Loucy (cell line): Measurements from ENCODE around the gene PPIP5K2.

Experiments
- H2AFZ ChIP-seq: fragments of 200-600 bp; sonication (generic); 2 replicates; pipeline ENCODE4 v1.6.0; 2016; ENCODE audit warnings: antibody characterized with exemption, mild to moderate bottlenecking, low read length, moderate library complexity
- H3F3A ChIP-seq: fragments of 200-600 bp; 2 replicates; pipeline ENCODE4 v1.6.0; 2016; ENCODE audit warnings: antibody characterized with exemption, low read depth, mild to moderate bottlenecking
- H3K27me3 ChIP-seq: fragments of 200-600 bp; sonication (generic); 2 replicates; pipeline ENCODE4 v1.6.1; 2014; ENCODE audit warnings: low read length, mild to moderate bottlenecking; ENCODE audit not compliant: insufficient read depth, poor library complexity, severe bottlenecking
- H3K36me3 ChIP-seq: fragments of 200-600 bp; sonication (generic); 2 replicates; pipeline ENCODE4 v1.6.1; 2016; ENCODE audit warnings: low read length; ENCODE audit not compliant: insufficient read depth
- H3K4me1 ChIP-seq: fragments of 200-600 bp; sonication (generic); 2 replicates; pipeline ENCODE4 v1.5.1; 2014; ENCODE audit warnings: low read length, mild to moderate bottlenecking; ENCODE audit not compliant: insufficient read depth, poor library complexity, severe bottlenecking
- H3K4me2 ChIP-seq: fragments of 200-600 bp; sonication (generic); 2 replicates; pipeline ENCODE4 v1.6.0; 2014; ENCODE audit warnings: antibody characterized with exemption, low read length, low read depth, mild to moderate bottlenecking; ENCODE audit not compliant: poor library complexity, severe bottlenecking
- H3K4me3 ChIP-seq: fragments of 200-600 bp; sonication (generic); 2 replicates; pipeline ENCODE4 v1.5.1; 2014; ENCODE audit warnings: low read length, mild to moderate bottlenecking, mixed read lengths; ENCODE audit not compliant: poor library complexity, severe bottlenecking
- H3K79me2 ChIP-seq: fragments of 200-600 bp; sonication (generic); 2 replicates; pipeline ENCODE4 v1.6.1; 2014; ENCODE audit warnings: low read length; ENCODE audit not compliant: insufficient read depth
- H3K9ac ChIP-seq: fragments of 200-600 bp; sonication (generic); 2 replicates; pipeline ENCODE4 v1.6.0; 2014; ENCODE audit warnings: mild to moderate bottlenecking, low read depth, low read length, moderate library complexity; ENCODE audit not compliant: poor library complexity, severe bottlenecking
- H3K9me2 ChIP-seq: fragments of 200-600 bp; sonication (generic); replicated peaks from 2 replicates; pipeline ENCODE4 v1.6.1; 2016; ENCODE audit warnings: low read depth, low read length, mixed read lengths
- H3K9me3 ChIP-seq: fragments of 200-600 bp; sonication (generic); 2 replicates; pipeline ENCODE4 v1.6.1; 2014; ENCODE audit warnings: mild to moderate bottlenecking, antibody characterized with exemption, low read length, low read depth; ENCODE audit not compliant: insufficient read depth
- H4K20me1 ChIP-seq: fragments of 200-600 bp; sonication (generic); 2 replicates; pipeline ENCODE4 v1.6.0; 2014; ENCODE audit warnings: antibody characterized with exemption, low read length, mild to moderate bottlenecking; ENCODE audit not compliant: insufficient read depth, poor library complexity, severe bottlenecking
- CTCF ChIP-seq: fragments of 200-600 bp; sonication (generic); conservative IDR thresholded peaks from 2 replicates; pipeline ENCODE4 v1.5.1; 2014; ENCODE audit warnings: mild to moderate bottlenecking, antibody characterized with exemption, low read length
- EZH2phosphoT487 ChIP-seq: fragments of 200-600 bp; IDR thresholded peaks from 2 replicates; pipeline ENCODE4 v1.6.1; 2018; ENCODE audit warnings: antibody characterized with exemption, mild to moderate bottlenecking, moderate library complexity, borderline replicate concordance

Gene PPIP5K2

GRCh38 chr5:103244398-103244797 lies 124.3 kb downstream of the PPIP5K2 start:
- no peak overlapping the region for H3K4me2 ChIP-seq
- no peaks in the 10 kb centered on the region for H3F3A ChIP-seq
- H3K4me3 ChIP-seq = no peak overlapping the region
- no peaks in the 10 kb centered on the region for H3K27me3 ChIP-seq
- no peaks in the 10 kb centered on the region for H3K36me3 ChIP-seq
- H4K20me1 ChIP-seq = no peaks in the 10 kb centered on the region
- no peak overlapping the region for H2AFZ ChIP-seq
- H3K9me2 ChIP-seq = no peaks in the 10 kb centered on the region
- no peak overlapping the region for H3K9ac ChIP-seq
- H3K79me2 ChIP-seq = no peaks in the 10 kb centered on the region
- no peaks in the 10 kb centered on the region for H3K4me1 ChIP-seq
- TF ChIP-seq CTCF (no peak), EZH2phosphoT487 (no peak)
- no peaks in the 10 kb centered on the region for H3K9me3 ChIP-seq

- no peak overlapping the region for H3K4me2 ChIP-seq
- H2AFZ ChIP-seq = no peak overlapping the region
- H3K9ac ChIP-seq = no peak overlapping the region
- H4K20me1 ChIP-seq = no peaks in the 10 kb centered on the region
- H3K9me2 ChIP-seq = no peaks in the 10 kb centered on the region
- H3F3A ChIP-seq = no peaks in the 10 kb centered on the region
- H3K27me3 ChIP-seq = no peaks in the 10 kb centered on the region
- no peaks in the 10 kb centered on the region for H3K79me2 ChIP-seq
- TF ChIP-seq CTCF (no peak), EZH2phosphoT487 (no peak)
- H3K9me3 ChIP-seq = no peaks in the 10 kb centered on the region
- H3K4me1 ChIP-seq = no peaks in the 10 kb centered on the region
- no peaks in the 10 kb centered on the region for H3K36me3 ChIP-seq
- no peak overlapping the region for H3K4me3 ChIP-seq
Observed at GRCh38 chr5:103245761-103246160, 125.7 kb downstream of the PPIP5K2 start.

- TF ChIP-seq EZH2phosphoT487 = no peak
- no peak for TF ChIP-seq CTCF
- Histone ChIP-seq H3F3A (no peaks in the 10 kb centered on the region), H3K4me3 (no peak overlapping the region), H3K4me2 (no peak overlapping the region), H3K9ac (no peak overlapping the region), H3K9me2 (no peaks in the 10 kb centered on the region), H2AFZ (no peak overlapping the region), H3K4me1 (no peaks in the 10 kb centered on the region), H3K27me3 (no peaks in the 10 kb centered on the region), H4K20me1 (no peaks in the 10 kb centered on the region), H3K9me3 (no peaks in the 10 kb centered on the region), H3K36me3 (no peaks in the 10 kb centered on the region), H3K79me2 (no peaks in the 10 kb centered on the region)
Observed at GRCh38 chr5:103247118-103247517, 127.0 kb downstream of the PPIP5K2 start.
